Measurements from ENCODE around the gene ZBTB6.

DNA sequence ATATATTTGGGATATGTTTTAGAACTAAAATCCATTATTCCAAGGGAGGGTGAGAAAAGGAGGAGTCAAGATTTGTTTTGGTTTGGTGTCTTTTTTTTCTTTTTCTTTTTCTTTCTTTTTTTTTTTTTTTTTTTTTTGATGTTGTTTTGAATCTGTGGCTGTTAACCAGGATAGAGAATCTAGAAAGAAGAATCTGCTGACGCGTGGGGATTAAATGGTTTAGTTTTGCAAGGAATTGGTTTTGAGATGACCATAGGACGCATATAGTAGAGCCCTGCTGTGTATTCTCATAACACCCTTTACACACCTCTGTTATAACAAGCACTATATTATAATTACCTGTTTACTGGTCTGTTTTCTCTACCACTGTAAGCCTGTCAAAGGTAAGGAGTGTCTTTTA, 37.1 kb upstream of the ZBTB6 start:
- TF ChIP-seq POLR2A (IDR thresholded peaks at IDR 0.05; ENCODE audit: low read depth, low read length) (no peak), SMC3 (IDR thresholded peaks at IDR 0.05; ENCODE audit: low read depth, low read length) (no peak), RAD21 (IDR thresholded peaks at IDR 0.05; ENCODE audit: low read length) (no peak), NFE2L2 (IDR thresholded peaks at IDR 0.05; ENCODE audit: low read depth, low read length) (no peak), RFX5 (IDR thresholded peaks at IDR 0.05; ENCODE audit: low read depth, low read length) (no peak), CEBPB (IDR thresholded peaks at IDR 0.05; ENCODE audit: low read depth, low read length) (no peak), MAFK (IDR thresholded peaks at IDR 0.05; ENCODE audit: low read depth, low read length) (peak; percentile 52), FOS (IDR thresholded peaks at IDR 0.05; ENCODE audit: low read depth, low read length) (no peak), MXI1 (IDR thresholded peaks at IDR 0.05; ENCODE audit: borderline replicate concordance, low read depth, low read length) (no peak), BHLHE40 (IDR thresholded peaks at IDR 0.05; ENCODE audit: low read depth, low read length) (no peak)
- TF ChIP-seq, protein P1, sequence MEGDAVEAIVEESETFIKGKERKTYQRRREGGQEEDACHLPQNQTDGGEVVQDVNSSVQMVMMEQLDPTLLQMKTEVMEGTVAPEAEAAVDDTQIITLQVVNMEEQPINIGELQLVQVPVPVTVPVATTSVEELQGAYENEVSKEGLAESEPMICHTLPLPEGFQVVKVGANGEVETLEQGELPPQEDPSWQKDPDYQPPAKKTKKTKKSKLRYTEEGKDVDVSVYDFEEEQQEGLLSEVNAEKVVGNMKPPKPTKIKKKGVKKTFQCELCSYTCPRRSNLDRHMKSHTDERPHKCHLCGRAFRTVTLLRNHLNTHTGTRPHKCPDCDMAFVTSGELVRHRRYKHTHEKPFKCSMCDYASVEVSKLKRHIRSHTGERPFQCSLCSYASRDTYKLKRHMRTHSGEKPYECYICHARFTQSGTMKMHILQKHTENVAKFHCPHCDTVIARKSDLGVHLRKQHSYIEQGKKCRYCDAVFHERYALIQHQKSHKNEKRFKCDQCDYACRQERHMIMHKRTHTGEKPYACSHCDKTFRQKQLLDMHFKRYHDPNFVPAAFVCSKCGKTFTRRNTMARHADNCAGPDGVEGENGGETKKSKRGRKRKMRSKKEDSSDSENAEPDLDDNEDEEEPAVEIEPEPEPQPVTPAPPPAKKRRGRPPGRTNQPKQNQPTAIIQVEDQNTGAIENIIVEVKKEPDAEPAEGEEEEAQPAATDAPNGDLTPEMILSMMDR (conservative IDR thresholded peaks at IDR 0.05; ENCODE audit: low read depth, low read length) = no peak
- TF ChIP-seq, protein P2, sequence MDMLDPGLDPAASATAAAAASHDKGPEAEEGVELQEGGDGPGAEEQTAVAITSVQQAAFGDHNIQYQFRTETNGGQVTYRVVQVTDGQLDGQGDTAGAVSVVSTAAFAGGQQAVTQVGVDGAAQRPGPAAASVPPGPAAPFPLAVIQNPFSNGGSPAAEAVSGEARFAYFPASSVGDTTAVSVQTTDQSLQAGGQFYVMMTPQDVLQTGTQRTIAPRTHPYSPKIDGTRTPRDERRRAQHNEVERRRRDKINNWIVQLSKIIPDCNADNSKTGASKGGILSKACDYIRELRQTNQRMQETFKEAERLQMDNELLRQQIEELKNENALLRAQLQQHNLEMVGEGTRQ (IDR thresholded peaks at IDR 0.05; ENCODE audit: low read depth, low read length) = no peak
- TF ChIP-seq, protein P3, sequence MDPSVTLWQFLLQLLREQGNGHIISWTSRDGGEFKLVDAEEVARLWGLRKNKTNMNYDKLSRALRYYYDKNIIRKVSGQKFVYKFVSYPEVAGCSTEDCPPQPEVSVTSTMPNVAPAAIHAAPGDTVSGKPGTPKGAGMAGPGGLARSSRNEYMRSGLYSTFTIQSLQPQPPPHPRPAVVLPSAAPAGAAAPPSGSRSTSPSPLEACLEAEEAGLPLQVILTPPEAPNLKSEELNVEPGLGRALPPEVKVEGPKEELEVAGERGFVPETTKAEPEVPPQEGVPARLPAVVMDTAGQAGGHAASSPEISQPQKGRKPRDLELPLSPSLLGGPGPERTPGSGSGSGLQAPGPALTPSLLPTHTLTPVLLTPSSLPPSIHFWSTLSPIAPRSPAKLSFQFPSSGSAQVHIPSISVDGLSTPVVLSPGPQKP (IDR thresholded peaks at IDR 0.05; ENCODE audit: borderline replicate concordance, low read depth, low read length) = no peak

Measured in IMR-90 (cell line).